H7 (cell line): ENCODE measurements around the gene ACSL1. TPM values are rescaled to one million over a fixed set of nuclear protein-coding genes. Genes with fewer than 3 reads are reported as not detected.
A peak's percentile ranks its signal among the peaks of the same experiment; 100 is the strongest.
"Not testable (repeated sequence)": the region's sequence is repeated elsewhere in the genome, so short reads cannot be mapped to it uniquely, and the experiment has no call there.

Experiments used
- DNase-seq: peaks from one replicate; pipeline ENCODE4 v3.0.0; 2012
- H3K27me3 ChIP-seq: 2 replicates; pipeline ENCODE4 v1.6.0; 2011; ENCODE audit warnings: mild to moderate bottlenecking, low read length; ENCODE audit not compliant: control insufficient read depth, insufficient read depth
- H3K36me3 ChIP-seq: replicated peaks from 2 replicates; pipeline ENCODE4 v1.5.1; 2011; ENCODE audit warnings: low read length; ENCODE audit not compliant: control insufficient read depth, insufficient read depth
- H3K4me3 ChIP-seq: 2 replicates; pipeline ENCODE4 v1.5.1; 2011; ENCODE audit warnings: low read depth, mild to moderate bottlenecking, control low read depth, low read length, moderate library complexity; ENCODE audit not compliant: insufficient read depth
- total RNA-seq: library from RNA; depleted of rRNA; stranded (reverse); fragments of >200 nt; shearing (Covaris generic); gene quantifications from 2 replicates; pipeline ENCODE4 v1.2.3, GENCODE V29; 2014

The ACSL1 gene
- total RNA-seq, 1 experiment from 2014 or later = 3.5 TPM

GRCh38 chr4:184796906-184797305 is 28.9 kb downstream of the ACSL1 start:
- no peaks in the 10 kb centered on the region; the same call in 1 of the 2 replicates for H3K27me3 ChIP-seq
- H3K36me3 ChIP-seq = no peaks in the 10 kb centered on the region
- DNase-seq = no peak
- no peak overlapping the region for H3K4me3 ChIP-seq

GRCh38 chr4:184795214-184795844 is 30.4 kb downstream of the ACSL1 start:
- H3K4me3 ChIP-seq = no peak overlapping the region
- H3K36me3 ChIP-seq = no peaks in the 10 kb centered on the region
- no peaks in the 10 kb centered on the region; the same call in 1 of the 2 replicates for H3K27me3 ChIP-seq
- DNase-seq = no peak

GRCh38 chr4:184794470-184794869 is 31.3 kb downstream of the ACSL1 start:
- Histone ChIP-seq H3K36me3 (no peaks in the 10 kb centered on the region), H3K27me3 (no peaks in the 10 kb centered on the region; the same call in 1 of the 2 replicates), H3K4me3 (no peak overlapping the region)
- no peak for DNase-seq

GRCh38 chr4:184793735-184794355 is 31.9 kb downstream of the ACSL1 start:
- no peak for DNase-seq
- H3K4me3 ChIP-seq = no peak overlapping the region
- H3K36me3 ChIP-seq = no peaks in the 10 kb centered on the region
- H3K27me3 ChIP-seq = no peaks in the 10 kb centered on the region; the same call in 1 of the 2 replicates

GRCh38 chr4:184792950-184793555 is 32.7 kb downstream of the ACSL1 start:
- DNase-seq = no peak
- H3K36me3 ChIP-seq = no peaks in the 10 kb centered on the region
- no peaks in the 10 kb centered on the region for H3K27me3 ChIP-seq
- no peak overlapping the region for H3K4me3 ChIP-seq

GRCh38 chr4:184792334-184792733 is 33.4 kb downstream of the ACSL1 start:
- Histone ChIP-seq H3K36me3 (no peaks in the 10 kb centered on the region), H3K27me3 (no peaks in the 10 kb centered on the region), H3K4me3 (no peak overlapping the region)
- no peak for DNase-seq

GRCh38 chr4:184790826-184791225 is 34.9 kb downstream of the ACSL1 start:
- Histone ChIP-seq H3K4me3 (no peak overlapping the region), H3K36me3 (no peaks in the 10 kb centered on the region), H3K27me3 (no peaks in the 10 kb centered on the region)
- DNase-seq = no peak

- no peak overlapping the region for H3K4me3 ChIP-seq
- no peaks in the 10 kb centered on the region for H3K36me3 ChIP-seq
- DNase-seq = no peak
- no peaks in the 10 kb centered on the region for H3K27me3 ChIP-seq
Measured at GRCh38 chr4:184787766-184788503, 37.8 kb downstream of the ACSL1 start.

GRCh38 chr4:184785813-184786212 is 40.0 kb downstream of the ACSL1 start:
- Histone ChIP-seq H3K27me3 (no peaks in the 10 kb centered on the region), H3K4me3 (no peak overlapping the region), H3K36me3 (no peaks in the 10 kb centered on the region)
- no peak for DNase-seq

- no peaks in the 10 kb centered on the region for H3K27me3 ChIP-seq
- H3K36me3 ChIP-seq = no peaks in the 10 kb centered on the region
- no peak for DNase-seq
- H3K4me3 ChIP-seq = no peak overlapping the region
Measured at GRCh38 chr4:184784628-184785257, 41.0 kb downstream of the ACSL1 start.

GRCh38 chr4:184782731-184783373 is 42.9 kb downstream of the ACSL1 start:
- H3K4me3 ChIP-seq = no peak overlapping the region
- H3K36me3 ChIP-seq = no peaks in the 10 kb centered on the region
- DNase-seq = peak; percentile 35
- H3K27me3 ChIP-seq = no peaks in the 10 kb centered on the region

GRCh38 chr4:184779160-184779559 is 46.6 kb downstream of the ACSL1 start:
- not testable (repeated sequence) for H3K36me3 ChIP-seq, H3K27me3 ChIP-seq, DNase-seq, H3K4me3 ChIP-seq

GRCh38 chr4:184778325-184778724 is 47.4 kb downstream of the ACSL1 start:
- DNase-seq = no peak
- no peak overlapping the region for H3K4me3 ChIP-seq
- H3K36me3 ChIP-seq = no peaks in the 10 kb centered on the region
- no peaks in the 10 kb centered on the region for H3K27me3 ChIP-seq

GRCh38 chr4:184776821-184777220 is 48.9 kb downstream of the ACSL1 start:
- DNase-seq = no peak
- no peak overlapping the region for H3K4me3 ChIP-seq
- no peaks in the 10 kb centered on the region for H3K36me3 ChIP-seq
- H3K27me3 ChIP-seq = no peaks in the 10 kb centered on the region
